Neural crest cell (in vitro differentiated cells): ENCODE data around the gene ENGASE. TPM values are rescaled to one million over a fixed set of nuclear protein-coding genes. Genes with fewer than 3 reads are reported as not detected.

ENCODE experiments used
- DNase-seq: peaks from one replicate; pipeline ENCODE4 v3.0.0; 2021; ENCODE audit warnings: low read depth, mixed read lengths, low spot score
- H3K27ac Mint-ChIP-seq: one replicate; pipeline ENCODE4 v1.8.0; 2021; ENCODE audit warnings: mild to moderate bottlenecking, mixed read lengths; ENCODE audit not compliant: unreplicated experiment
- H3K27me3 Mint-ChIP-seq: 2 replicates; pipeline ENCODE4 v1.8.0; 2021; ENCODE audit warnings: low read depth, mild to moderate bottlenecking, mixed read lengths
- H3K36me3 Mint-ChIP-seq: 2 replicates; pipeline ENCODE4 v1.8.0; 2021; ENCODE audit warnings: low read depth, mild to moderate bottlenecking, mixed read lengths
- H3K4me1 Mint-ChIP-seq: 2 replicates; pipeline ENCODE4 v1.8.0; 2021; ENCODE audit warnings: mixed read lengths
- H3K4me3 Mint-ChIP-seq: one replicate; pipeline ENCODE4 v1.8.0; 2021; ENCODE audit warnings: mild to moderate bottlenecking, mixed read lengths
- H3K9me3 Mint-ChIP-seq: 2 replicates; pipeline ENCODE4 v1.8.0; 2021; ENCODE audit warnings: mixed read lengths
- CTCF ChIP-seq: fragments of 200-600 bp; sonication (generic); conservative IDR thresholded peaks from 2 replicates; pipeline ENCODE4 v1.5.0; 2021; ENCODE audit warnings: antibody characterized with exemption, mild to moderate bottlenecking
- total RNA-seq: library from RNA; stranded (reverse); gene quantifications from 2 replicates; pipeline ENCODE4 v1.2.1, GENCODE V29; 2021

The ENGASE gene
- total RNA-seq, 1 donor from 2014 or later: 52.6 TPM

GRCh38 chr17:79045001-79045729 is 29.5 kb upstream of the ENGASE start:
- Mint-ChIP-seq H3K27ac (no peak overlapping the region), H3K9me3 (peaks cover 4% of the 10 kb centered on the region), H3K36me3 (no peaks in the 10 kb centered on the region), H3K4me1 (peaks cover 5% of the 10 kb centered on the region), H3K27me3 (peaks cover 23% of the 10 kb centered on the region), H3K4me3 (no peak overlapping the region)
- TF ChIP-seq CTCF: no peak
- no peak for DNase-seq

GRCh38 chr17:79045842-79046196 is 28.8 kb upstream of the ENGASE start:
- Mint-ChIP-seq H3K27ac (no peak overlapping the region), H3K9me3 (peaks cover 4% of the 10 kb centered on the region), H3K36me3 (no peaks in the 10 kb centered on the region), H3K4me1 (peaks cover 5% of the 10 kb centered on the region), H3K27me3 (peaks cover 24% of the 10 kb centered on the region), H3K4me3 (no peak overlapping the region)
- peak; percentile 77 for DNase-seq
- TF ChIP-seq CTCF: peak; percentile 84

- no peaks in the 10 kb centered on the region for H3K36me3 Mint-ChIP-seq
- no peak overlapping the region for H3K27ac Mint-ChIP-seq
- no peak overlapping the region for H3K4me3 Mint-ChIP-seq
- H3K27me3 Mint-ChIP-seq: peaks cover 27% of the 10 kb centered on the region
- peaks cover 5% of the 10 kb centered on the region for H3K4me1 Mint-ChIP-seq
- peaks cover 4% of the 10 kb centered on the region for H3K9me3 Mint-ChIP-seq
- no peak for DNase-seq
- TF ChIP-seq CTCF: no peak
Measured at GRCh38 chr17:79046197-79046915, 28.3 kb upstream of the ENGASE start.

GRCh38 chr17:79046916-79047280 is 27.7 kb upstream of the ENGASE start:
- H3K9me3 Mint-ChIP-seq: peaks cover 4% of the 10 kb centered on the region
- TF ChIP-seq CTCF: no peak
- H3K4me3 Mint-ChIP-seq: no peak overlapping the region
- H3K27ac Mint-ChIP-seq: no peak overlapping the region
- H3K27me3 Mint-ChIP-seq: peaks cover 27% of the 10 kb centered on the region
- DNase-seq: no peak
- no peaks in the 10 kb centered on the region for H3K36me3 Mint-ChIP-seq
- H3K4me1 Mint-ChIP-seq: peaks cover 5% of the 10 kb centered on the region

GRCh38 chr17:79047291-79047920 is 27.2 kb upstream of the ENGASE start:
- Mint-ChIP-seq H3K36me3 (no peaks in the 10 kb centered on the region), H3K27me3 (peaks cover 27% of the 10 kb centered on the region), H3K4me1 (peaks cover 5% of the 10 kb centered on the region), H3K9me3 (peaks cover 4% of the 10 kb centered on the region), H3K27ac (no peak overlapping the region), H3K4me3 (no peak overlapping the region)
- DNase-seq: no peak
- TF ChIP-seq CTCF: no peak
